Measurements from ENCODE around the gene PTAFR.
A peak's percentile ranks its signal among the peaks of the same experiment; 100 is the strongest.

Gene PTAFR

GRCh38 chr1:28118640-28119307 is 57.7 kb downstream of the PTAFR start:
- DNase-seq (ENCODE audit: low spot score): no peak

- peak; percentile 82 for DNase-seq (ENCODE audit: low spot score)
These were observed 61.2 kb downstream of the PTAFR start for GRCh38 chr1:28115267-28115666.

GRCh38 chr1:28114844-28115243 is 61.6 kb downstream of the PTAFR start:
- DNase-seq (ENCODE audit: low spot score): no peak

GRCh38 chr1:28113242-28113572 is 63.3 kb downstream of the PTAFR start:
- DNase-seq (ENCODE audit: low spot score): no peak

- no peak for DNase-seq (ENCODE audit: low spot score)
These were observed 63.9 kb downstream of the PTAFR start for GRCh38 chr1:28112388-28113241.

GRCh38 chr1:28111157-28111556 is 65.3 kb downstream of the PTAFR start:
- DNase-seq (ENCODE audit: low spot score): no peak

GRCh38 chr1:28110555-28110954 is 65.9 kb downstream of the PTAFR start:
- no peak for DNase-seq (ENCODE audit: low spot score)

GRCh38 chr1:28109639-28110038 is 66.9 kb downstream of the PTAFR start:
- DNase-seq (ENCODE audit: low spot score): no peak

GRCh38 chr1:28108001-28108400 is 68.5 kb downstream of the PTAFR start:
- no peak for DNase-seq (ENCODE audit: low spot score)

- DNase-seq (ENCODE audit: low spot score): no peak
These were observed 71.5 kb downstream of the PTAFR start for GRCh38 chr1:28104866-28105467.

GRCh38 chr1:28102189-28102588 is 74.3 kb downstream of the PTAFR start:
- DNase-seq (ENCODE audit: low spot score): no peak

- DNase-seq (ENCODE audit: low spot score): no peak
These were observed 77.3 kb downstream of the PTAFR start for GRCh38 chr1:28099050-28099769.
